ENCODE results near the gene SLC1A1. TPM values are rescaled to one million over a fixed set of nuclear protein-coding genes. Genes with fewer than 3 reads are reported as not detected.

SLC1A1 gene
- total RNA-seq, 1 donor from 2014 or later: 6.8 TPM

GRCh38 chr9:4620057-4620765 is 129.9 kb downstream of the SLC1A1 start:
- TF ChIP-seq CTCF (IDR thresholded peaks at IDR 0.05): no peak
- H3K27me3 Mint-ChIP-seq (ENCODE audit: unreplicated experiment): no peaks in the 10 kb centered on the region
- DNase-seq (ENCODE audit: extremely low spot score, unreplicated experiment): no peak
- H3K36me3 Mint-ChIP-seq (ENCODE audit: unreplicated experiment): no peaks in the 10 kb centered on the region
- H3K27ac Mint-ChIP-seq (ENCODE audit: unreplicated experiment): no peak overlapping the region
- no peak overlapping the region for H3K4me3 Mint-ChIP-seq (ENCODE audit: unreplicated experiment)
- peaks cover 4% of the 10 kb centered on the region for H3K4me1 Mint-ChIP-seq (ENCODE audit: unreplicated experiment)
- no peaks in the 10 kb centered on the region for H3K9me3 Mint-ChIP-seq (ENCODE audit: unreplicated experiment)

DNA sequence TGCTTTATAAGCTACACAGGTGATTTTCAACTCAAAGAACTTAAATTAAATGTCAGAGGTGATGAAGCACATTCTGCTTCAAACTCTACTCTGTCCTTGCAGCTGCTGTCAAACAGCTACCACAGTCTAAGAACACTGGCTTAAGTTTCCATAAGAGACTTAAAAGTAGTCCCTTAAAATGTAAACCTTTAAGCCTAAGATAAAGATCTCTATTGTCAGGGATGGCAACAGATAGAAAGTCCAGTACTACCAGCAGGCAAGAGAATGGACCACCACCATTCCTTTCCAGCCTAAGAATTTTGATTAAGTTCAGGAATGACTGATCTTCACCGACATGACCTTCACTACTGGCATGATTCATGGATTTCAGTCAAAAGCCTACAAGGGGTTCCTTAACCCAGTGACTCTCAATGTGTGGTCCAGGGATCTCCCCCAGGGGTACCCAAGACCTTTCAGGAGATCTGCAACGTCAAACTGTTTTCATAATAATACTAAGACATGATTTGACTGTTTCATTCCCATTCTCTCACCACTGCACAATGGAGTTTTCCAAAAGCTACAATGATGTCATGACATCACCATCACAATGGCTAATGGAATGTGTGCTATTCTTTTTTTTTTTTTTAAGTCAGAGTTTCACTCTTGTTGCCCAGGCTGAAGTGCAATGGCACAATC is 130.8 kb downstream of the SLC1A1 start:
- Mint-ChIP-seq H3K27me3 (ENCODE audit: unreplicated experiment) (no peaks in the 10 kb centered on the region), H3K27ac (ENCODE audit: unreplicated experiment) (no peak overlapping the region), H3K36me3 (ENCODE audit: unreplicated experiment) (no peaks in the 10 kb centered on the region), H3K4me3 (ENCODE audit: unreplicated experiment) (no peak overlapping the region), H3K9me3 (ENCODE audit: unreplicated experiment) (no peaks in the 10 kb centered on the region), H3K4me1 (ENCODE audit: unreplicated experiment) (peaks cover 3% of the 10 kb centered on the region)
- DNase-seq (ENCODE audit: extremely low spot score, unreplicated experiment): no peak
- no peak for TF ChIP-seq CTCF (IDR thresholded peaks at IDR 0.05)

GRCh38 chr9:4622016-4622415 is 131.7 kb downstream of the SLC1A1 start:
- no peak for TF ChIP-seq CTCF (IDR thresholded peaks at IDR 0.05)
- no peak for DNase-seq (ENCODE audit: extremely low spot score, unreplicated experiment)
- Mint-ChIP-seq H3K27ac (ENCODE audit: unreplicated experiment) (no peak overlapping the region), H3K27me3 (ENCODE audit: unreplicated experiment) (no peaks in the 10 kb centered on the region), H3K4me3 (ENCODE audit: unreplicated experiment) (no peak overlapping the region), H3K4me1 (ENCODE audit: unreplicated experiment) (peaks cover 4% of the 10 kb centered on the region), H3K36me3 (ENCODE audit: unreplicated experiment) (no peaks in the 10 kb centered on the region), H3K9me3 (ENCODE audit: unreplicated experiment) (no peaks in the 10 kb centered on the region)

DNA sequence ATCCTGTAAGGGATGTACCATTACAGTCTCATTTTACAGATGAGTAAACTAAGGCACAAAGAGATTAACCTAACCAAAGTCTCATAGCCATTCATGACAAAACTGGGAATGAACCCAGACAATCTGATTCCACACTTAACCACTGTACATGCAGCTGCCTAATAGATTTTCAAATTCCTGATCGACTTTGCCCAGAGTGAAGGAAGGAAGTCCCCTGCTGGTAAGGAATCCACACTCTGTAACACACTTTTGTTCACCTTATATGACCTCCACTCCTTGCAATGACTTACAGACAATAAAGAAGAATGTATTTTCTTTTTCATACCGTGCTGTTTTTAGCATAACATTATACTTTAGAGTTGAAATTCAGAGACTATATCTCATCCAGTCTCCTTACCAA is 140.6 kb downstream of the SLC1A1 start:
- H3K4me3 Mint-ChIP-seq (ENCODE audit: unreplicated experiment): peak overlapping the region; percentile 33
- H3K27me3 Mint-ChIP-seq (ENCODE audit: unreplicated experiment): no peaks in the 10 kb centered on the region
- no peaks in the 10 kb centered on the region for H3K9me3 Mint-ChIP-seq (ENCODE audit: unreplicated experiment)
- no peak overlapping the region for H3K27ac Mint-ChIP-seq (ENCODE audit: unreplicated experiment)
- DNase-seq (ENCODE audit: extremely low spot score, unreplicated experiment): no peak
- H3K36me3 Mint-ChIP-seq (ENCODE audit: unreplicated experiment): no peaks in the 10 kb centered on the region
- H3K4me1 Mint-ChIP-seq (ENCODE audit: unreplicated experiment): peaks cover 15% of the 10 kb centered on the region
- TF ChIP-seq CTCF (IDR thresholded peaks at IDR 0.05): peak; percentile 26

Other genes starting within 250 kb of the SLC1A1 start
- 27.1 and 30.5 TPM in 2 replicates for gene GLIS3, start 190.4 kb upstream of the SLC1A1 start, total RNA-seq
- 8.1 and 9.0 TPM in 2 replicates for gene PLPP6, start 171.8 kb downstream of the SLC1A1 start, total RNA-seq
- 1.2 and 1.9 TPM in 2 replicates for gene SPATA6L, start 176.0 kb downstream of the SLC1A1 start, total RNA-seq
- gene CDC37L1, start 189.1 kb downstream of the SLC1A1 start, total RNA-seq: 14.9 and 19.9 TPM in 2 replicates

All from osteocyte (in vitro differentiated cells).